SIG-M5 (cell line): ENCODE measurements around the gene C2orf80.
"Not testable (repeated sequence)": the region's sequence is repeated elsewhere in the genome, so short reads cannot be mapped to it uniquely, and the experiment has no call there.

Source experiments
- DNase-seq: peaks from one replicate; lab custom pipeline; 2025; lab: John Stamatoyannopoulos, UW

The C2orf80 gene

DNA sequence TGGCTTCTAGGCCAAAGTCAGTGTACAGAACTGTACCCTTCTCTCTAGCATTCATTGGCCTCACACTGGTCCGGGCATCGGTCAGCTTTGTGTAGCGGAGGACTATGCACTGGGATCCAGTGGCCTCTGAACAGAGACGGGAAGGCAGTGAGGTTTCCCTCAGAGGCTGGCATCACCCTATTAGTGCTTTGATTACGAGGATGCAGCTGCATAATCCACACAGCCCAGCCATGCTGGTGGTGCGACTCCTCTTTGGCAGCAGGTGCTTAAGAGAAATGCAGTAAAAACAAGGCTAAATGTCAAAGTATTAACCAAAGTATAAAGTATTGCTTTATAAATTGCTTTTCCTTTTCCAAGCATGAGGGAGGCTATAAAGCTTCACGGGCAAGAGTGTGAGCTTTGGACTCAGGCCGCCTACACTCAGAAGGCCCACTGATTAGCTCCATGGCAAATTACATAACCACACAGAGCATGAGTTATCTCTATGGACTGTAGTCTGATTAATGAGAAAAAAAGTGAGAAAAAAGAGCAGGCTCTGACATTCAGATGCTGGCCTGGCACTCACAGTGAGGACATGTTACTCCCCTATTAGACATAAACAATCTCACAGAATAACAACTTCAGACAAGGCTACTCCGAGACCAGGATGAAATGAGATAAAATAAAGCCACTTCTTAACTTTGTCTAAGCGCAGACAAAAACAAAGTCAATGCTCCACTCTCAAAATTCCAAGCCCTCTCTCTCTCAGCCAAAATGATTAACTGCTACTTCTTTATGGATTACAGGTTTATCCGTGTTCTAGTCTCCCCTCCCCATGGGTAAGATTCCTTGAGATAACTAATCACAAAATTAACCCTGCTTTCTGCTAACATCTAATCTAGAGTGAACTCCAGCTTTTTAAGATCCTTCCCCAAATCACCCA, 53.8 kb downstream of the C2orf80 start:
- DNase-seq = no peak

DNA sequence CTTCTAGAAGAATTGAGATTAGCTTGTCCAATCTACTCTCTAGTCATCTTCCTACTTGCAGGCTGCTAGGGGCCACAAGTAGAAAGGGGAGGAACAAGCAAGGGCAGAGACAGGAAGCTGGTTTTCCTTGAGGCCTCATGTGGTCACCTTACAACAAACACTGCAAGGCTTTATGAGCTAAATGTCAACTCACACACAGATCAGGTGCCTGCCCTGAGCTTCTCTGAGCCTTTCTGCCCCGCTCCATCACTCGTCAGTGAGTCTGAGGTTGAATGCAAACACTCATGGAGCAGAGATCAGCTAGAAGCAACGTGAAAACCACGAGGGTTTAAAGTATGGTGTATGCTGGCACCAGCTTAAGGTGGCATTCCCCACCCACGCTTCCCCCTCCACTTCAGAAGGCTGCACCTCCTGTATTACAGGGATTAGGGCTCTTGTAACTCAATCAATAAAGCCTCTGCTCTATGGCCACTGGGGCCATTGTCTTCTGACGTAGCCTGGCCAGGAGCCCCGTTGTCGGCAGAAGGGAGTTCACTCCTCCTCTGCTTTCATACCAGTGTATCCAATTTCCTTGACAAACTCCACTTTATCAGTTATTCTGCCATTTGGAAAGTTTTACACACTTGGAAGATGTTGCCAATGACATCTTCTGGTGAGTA, 54.8 kb downstream of the C2orf80 start:
- no peak for DNase-seq

DNA sequence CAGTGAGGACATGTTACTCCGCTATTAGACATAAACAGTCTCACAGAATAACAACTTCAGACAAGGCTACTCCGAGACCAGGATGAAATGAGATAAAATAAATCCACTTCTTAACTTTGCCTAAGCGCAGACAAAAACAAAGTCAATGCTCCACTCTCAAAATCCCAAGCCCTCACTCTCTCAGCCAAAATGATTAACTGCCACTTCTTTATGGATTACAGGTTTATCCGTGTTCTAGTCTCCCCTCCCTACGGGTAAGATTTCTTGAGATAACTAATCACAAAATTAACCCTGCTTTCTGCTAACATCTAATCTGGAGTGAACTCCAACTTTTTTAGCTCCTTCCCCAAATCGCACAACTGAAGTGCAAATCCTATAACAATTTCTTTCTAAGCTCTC, 59.1 kb downstream of the C2orf80 start:
- no peak for DNase-seq

DNA sequence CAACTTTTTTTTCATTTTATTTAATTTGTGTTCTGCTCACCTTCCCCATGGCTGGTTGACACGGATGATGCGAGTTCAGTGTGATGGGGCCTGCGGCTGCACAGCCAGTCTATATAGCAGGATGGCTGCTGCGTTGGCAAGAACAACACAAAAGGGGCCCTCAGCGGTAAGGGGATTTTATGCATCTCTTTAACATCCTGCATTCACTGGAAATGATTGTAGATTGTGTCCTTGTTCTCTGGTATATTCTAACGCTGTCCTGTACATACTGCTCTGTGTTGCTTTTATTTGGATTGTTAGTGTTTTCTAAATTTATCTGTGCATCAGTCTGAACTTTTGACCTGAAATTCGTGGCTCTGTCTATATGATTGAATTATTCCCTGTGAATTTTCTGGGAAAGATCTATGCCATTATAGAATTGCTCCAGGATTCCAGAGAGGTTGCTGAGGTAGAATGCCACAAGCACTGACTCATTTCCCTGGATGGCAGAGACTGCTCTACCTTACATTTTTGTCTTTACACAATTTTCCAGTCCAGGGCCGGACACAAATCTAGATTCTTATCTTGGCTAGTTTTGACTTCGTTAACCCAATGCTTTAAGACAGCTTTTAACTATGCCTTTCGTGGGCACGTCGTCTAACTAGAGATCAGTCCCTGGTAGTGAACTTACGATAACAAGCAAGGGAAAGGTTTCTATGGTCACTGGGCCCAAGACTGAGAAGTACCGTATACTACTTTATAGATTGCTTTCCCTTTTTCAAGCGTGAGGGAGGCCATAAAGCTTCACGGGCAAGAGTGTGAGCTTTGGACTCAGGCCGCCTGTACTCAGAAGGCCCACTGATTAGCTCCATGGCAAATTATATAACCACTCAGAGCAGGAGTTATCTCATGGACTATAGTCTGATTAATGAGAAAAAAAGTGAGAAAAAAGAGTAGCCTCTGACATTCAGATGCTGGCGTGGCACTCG, 59.8 kb downstream of the C2orf80 start, which contains the start of gene CRYGC:
CRYGC (minus strand) TSS at position 85 of the 968 bp plus-strand sequence; CDS start at position 49, 36 bp downstream.
- DNase-seq = no peak

DNA sequence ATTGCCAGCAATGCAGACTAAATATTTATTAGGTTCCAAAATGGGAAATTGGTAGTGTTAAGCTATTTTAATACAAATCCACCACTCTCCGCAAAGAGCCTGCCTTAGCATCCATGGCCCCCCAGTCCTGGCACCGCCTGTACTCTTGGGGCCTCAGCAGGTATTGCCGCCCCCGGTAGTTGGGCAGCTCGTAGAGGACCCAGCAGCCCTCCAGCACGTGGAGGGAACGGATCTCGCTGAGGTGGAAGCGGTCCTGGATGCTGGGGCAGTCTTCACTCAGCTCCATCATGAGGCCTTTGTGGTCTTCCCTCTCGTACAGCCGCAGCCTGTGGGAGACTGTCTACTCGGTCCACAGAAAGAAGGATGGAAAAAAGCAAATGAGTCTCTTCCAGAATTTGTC, 61.7 kb downstream of the C2orf80 start:
- no peak for DNase-seq

DNA sequence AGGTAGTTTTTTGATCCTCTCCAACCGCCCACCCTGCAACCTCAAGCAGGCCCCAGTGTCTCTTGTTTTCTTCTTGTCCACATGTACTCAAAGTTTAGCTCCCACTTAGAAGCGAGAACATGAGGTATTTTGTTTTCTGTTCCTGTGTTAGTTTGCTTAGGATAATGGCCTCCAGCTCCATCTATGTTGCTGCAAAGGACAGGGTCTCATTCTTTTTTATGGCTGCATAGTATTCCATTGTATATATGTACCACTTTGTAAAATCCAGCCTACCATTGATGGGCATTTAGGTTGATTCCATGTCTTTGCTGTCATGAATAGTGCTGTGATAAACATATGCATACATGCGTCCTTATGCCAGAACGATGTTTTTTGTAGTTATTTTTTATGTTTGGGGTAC, 62.7 kb downstream of the C2orf80 start:
- no peak for DNase-seq

DNA sequence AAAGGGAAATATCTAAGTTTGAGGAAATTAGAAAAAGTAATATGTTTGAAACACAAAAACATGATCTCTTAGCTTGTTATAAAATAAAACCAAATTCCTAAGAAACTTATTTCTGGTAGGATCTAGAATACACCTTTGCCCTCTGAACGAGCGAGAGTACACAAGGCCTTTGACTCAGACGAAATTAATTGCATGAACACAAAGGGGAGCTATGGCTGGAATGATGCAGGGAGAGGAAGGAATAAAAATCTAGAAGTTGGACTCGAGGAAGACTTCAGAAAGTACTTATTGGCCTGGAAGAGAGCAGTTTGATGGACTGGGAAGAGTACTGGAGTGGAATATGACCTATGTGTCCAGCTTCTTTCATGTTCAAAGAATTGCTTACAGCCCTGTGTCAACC, 64.6 kb downstream of the C2orf80 start:
- DNase-seq = no peak

DNA sequence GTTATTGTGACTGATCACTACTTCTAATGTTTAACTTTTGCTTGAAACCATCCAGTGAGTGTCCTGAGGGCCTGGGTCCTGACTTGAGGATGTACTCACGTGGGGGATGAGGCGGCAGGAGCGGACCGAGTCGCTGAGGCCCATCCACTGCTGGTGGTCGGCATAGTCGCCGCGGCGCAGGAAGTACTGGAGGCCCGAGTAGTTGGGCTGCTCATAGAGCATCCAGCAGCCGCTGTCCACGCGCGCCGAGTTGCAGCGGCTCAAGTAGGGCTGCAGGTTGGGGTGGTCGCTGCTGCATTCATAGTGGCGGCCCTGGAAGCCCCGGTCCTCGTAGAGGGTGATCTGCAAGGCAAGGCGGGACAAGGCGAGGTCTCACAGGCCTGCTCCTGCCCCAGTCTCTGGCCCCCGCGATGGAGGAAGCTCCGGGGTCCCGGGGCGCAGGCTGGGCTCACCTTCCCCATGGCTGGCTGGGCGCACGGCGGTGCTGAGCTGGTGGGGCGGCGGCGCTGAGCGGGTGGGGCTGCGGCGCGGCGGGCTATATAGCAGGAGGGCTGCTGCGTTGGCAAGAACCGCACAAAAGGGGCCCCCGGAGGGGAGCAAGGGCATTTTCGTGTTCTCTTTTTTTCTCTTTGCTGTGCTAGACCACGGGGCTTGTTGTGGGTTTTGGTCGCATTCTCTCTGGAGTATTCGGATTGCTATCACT, 65.7 kb downstream of the C2orf80 start, which contains the start of gene CRYGD:
CRYGD (minus strand) TSS at position 512 of the 703 bp plus-strand sequence; CDS start at position 461, 51 bp downstream.
- not testable (repeated sequence) for DNase-seq

DNA sequence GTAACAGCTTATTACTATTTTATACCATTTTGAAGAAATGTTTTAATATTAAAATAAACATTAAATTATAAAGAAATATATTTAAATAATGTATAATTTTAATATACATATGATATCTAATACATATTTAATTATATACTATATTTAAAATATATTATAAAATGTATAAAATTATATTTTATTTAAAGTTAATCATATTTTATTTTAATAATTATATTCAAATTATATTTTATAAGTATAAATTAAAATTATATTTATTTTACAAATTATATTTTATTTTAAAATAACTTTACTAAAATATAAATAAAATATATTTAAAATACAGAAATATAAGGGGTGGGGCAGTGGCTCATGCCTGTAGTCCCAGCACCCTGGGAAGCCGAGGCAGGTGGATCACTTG, 67.6 kb downstream of the C2orf80 start:
- DNase-seq = no peak

DNA sequence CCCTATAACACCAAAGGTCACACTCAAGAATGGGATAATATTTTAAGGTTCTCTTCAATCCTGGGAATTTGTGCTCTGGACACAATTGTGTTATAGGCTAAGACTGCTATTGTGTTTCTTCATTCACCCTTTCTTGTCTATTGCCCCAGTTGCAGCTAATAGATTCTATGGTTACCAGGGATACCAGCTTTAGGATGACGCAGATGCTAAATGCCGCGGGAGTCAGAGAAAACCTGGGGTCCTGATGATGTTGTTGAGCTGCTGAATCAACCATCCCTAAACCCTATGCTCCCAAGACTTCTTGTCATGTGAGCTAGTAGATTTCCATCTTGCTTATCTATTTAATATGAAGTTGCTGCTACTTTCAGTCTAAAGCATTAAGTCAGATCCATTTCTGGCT, 70.9 kb downstream of the C2orf80 start:
- no peak for DNase-seq

DNA sequence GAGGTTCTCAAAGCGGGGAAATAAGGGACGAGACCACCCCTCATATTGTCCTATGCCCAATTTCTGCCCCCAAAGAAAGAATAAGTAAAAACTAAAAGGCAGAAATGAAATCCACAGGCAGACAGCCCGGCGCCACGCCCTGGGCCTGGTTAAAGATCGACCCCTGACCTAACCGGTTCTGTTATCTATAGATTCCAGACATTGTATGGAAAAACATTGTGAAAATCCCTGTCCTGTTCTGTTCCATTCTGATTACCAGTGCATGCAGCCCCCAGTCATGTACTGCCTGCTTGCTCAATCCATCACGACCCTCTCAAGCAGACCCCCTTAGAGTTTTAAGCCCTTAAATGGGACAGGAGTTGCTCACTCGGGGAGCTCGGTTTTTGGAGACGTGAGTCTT, 72.4 kb downstream of the C2orf80 start:
- DNase-seq = not testable (repeated sequence)
